Measurements from ENCODE around the gene MAP1LC3B. TPM values are rescaled to one million over a fixed set of nuclear protein-coding genes. Genes with fewer than 3 reads are reported as not detected.

The MAP1LC3B gene
- polyA plus RNA-seq, 2 of the 4 experiments (the other 2 are of a cell fraction) = 52.3 to 94.1 TPM

GRCh38 chr16:87437911-87438610 lies 45.9 kb downstream of the MAP1LC3B start:
- Histone ChIP-seq H3K4me2 (no peak overlapping the region), H3K9me3 (no peaks in the 10 kb centered on the region), H3K4me3 (no peak overlapping the region), H3K27ac (no peak overlapping the region), H3K4me1 (no peaks in the 10 kb centered on the region)
- ChIA-PET POLR2A (no interaction called here), CTCF (interaction anchor here (0.7 to 1.9 kb wide), 6 partner anchors 8 to 198 kb away, joined by 3 to 5 read pairs (median 4); no protein-coding TSS in a partner anchor)
- FAIRE-seq = no peak
- DNase-seq (ENCODE audit: low read depth in 1 of 2, low spot score in 1 of 2) = no peak
- 92% methylated on average over 17 of the region's 17 CpGs for WGBS (ENCODE audit: missing lambda C conversion rate)
- TF ChIP-seq ZFP36 (IDR thresholded peaks at IDR 0.05; ENCODE audit: borderline replicate concordance, partially characterized antibody) (no peak), JUN (IDR thresholded peaks at IDR 0.05) (no peak), HES2 (IDR thresholded peaks at IDR 0.05) (no peak), CEBPB (IDR thresholded peaks at IDR 0.05) (no peak), NFE2L2 (conservative IDR thresholded peaks at IDR 0.05; ENCODE audit: low read length) (no peak), SREBF2 (IDR thresholded peaks at IDR 0.05) (no peak), CHD4 (IDR thresholded peaks at IDR 0.05; ENCODE audit: borderline replicate concordance) (no peak), KDM5A (IDR thresholded peaks at IDR 0.05) (no peak), NR3C1 (IDR thresholded peaks at IDR 0.05) (no peak), ESRRA (IDR thresholded peaks at IDR 0.05; ENCODE audit: borderline replicate concordance, low read length) (no peak), MYC (IDR thresholded peaks at IDR 0.05; ENCODE audit: borderline replicate concordance, low read length) (no peak), FOSL2 (IDR thresholded peaks at IDR 0.05) (no peak), FOSL2 (CRISPR knock-in tag; IDR thresholded peaks at IDR 0.05) (no peak), HOXB5 (CRISPR knock-in tag; IDR thresholded peaks at IDR 0.05) (no peak), RCOR1 (IDR thresholded peaks at IDR 0.05; ENCODE audit: low read depth, low read length) (no peak), EHMT2 (IDR thresholded peaks at IDR 0.05; ENCODE audit: low read depth) (no peak), HEYL (CRISPR knock-in tag; IDR thresholded peaks at IDR 0.05) (no peak), HOXA7 (CRISPR knock-in tag; IDR thresholded peaks at IDR 0.05) (no peak), TFCP2L1 (CRISPR knock-in tag; IDR thresholded peaks at IDR 0.05) (no peak), PHF8 (IDR thresholded peaks at IDR 0.05; ENCODE audit: borderline replicate concordance, low read depth) (no peak)
- peak in 1 of 2 experiments; percentile 30; a peak in 1 of 6 replicates for ATAC-seq

- H3K4me1 ChIP-seq = no peaks in the 10 kb centered on the region
- POLR2A ChIA-PET = no interaction called here
- FAIRE-seq = no peak
- H3K27ac ChIP-seq = no peak overlapping the region
- CTCF ChIA-PET = interaction anchor here (0.7 to 1.9 kb wide), 5 partner anchors 12 to 199 kb away, joined by 3 to 5 read pairs (median 3); no protein-coding TSS in a partner anchor
- no peak for DNase-seq (ENCODE audit: low read depth in 1 of 2, low spot score in 1 of 2)
- H3K9me3 ChIP-seq = peaks cover 1% of the 10 kb centered on the region; the same call in 1 of the 3 replicates
- ATAC-seq = no peak
- TF ChIP-seq HES2 (IDR thresholded peaks at IDR 0.05) = no peak
- TF ChIP-seq NPAS2 (CRISPR knock-in tag; IDR thresholded peaks at IDR 0.05; ENCODE audit: borderline replicate concordance) = no peak
- TF ChIP-seq USF2 (IDR thresholded peaks at IDR 0.05) = no peak
- no peak for TF ChIP-seq RNF2 (IDR thresholded peaks at IDR 0.05; ENCODE audit: borderline replicate concordance, low read depth)
- TF ChIP-seq ZC3H11A (IDR thresholded peaks at IDR 0.05) = no peak
- TF ChIP-seq CBX8 (IDR thresholded peaks at IDR 0.05) = no peak
- TF ChIP-seq EHF (CRISPR knock-in tag; IDR thresholded peaks at IDR 0.05) = no peak
- no peak for TF ChIP-seq FOSB (CRISPR knock-in tag; IDR thresholded peaks at IDR 0.05)
- TF ChIP-seq ATOH8 (CRISPR knock-in tag; IDR thresholded peaks at IDR 0.05; ENCODE audit: low read depth) = no peak
- no peak for TF ChIP-seq HOXB5 (CRISPR knock-in tag; IDR thresholded peaks at IDR 0.05)
- 89% methylated on average over 9 of the region's 9 CpGs for WGBS (ENCODE audit: missing lambda C conversion rate)
- no peak overlapping the region for H3K4me3 ChIP-seq
- H3K4me2 ChIP-seq = no peak overlapping the region
Observed at GRCh38 chr16:87438611-87438985, 46.5 kb downstream of the MAP1LC3B start.

Data from A549 (cell line).